Activated CD4-positive, alpha-beta T cell treated with anti-CD3 and anti-CD28 coated beads for 36 hours (primary cell): ENCODE results near the gene ELOB. TPM values are rescaled to one million over a fixed set of nuclear protein-coding genes. Genes with fewer than 3 reads are reported as not detected.

Source experiments
- ATAC-seq: fragments of 200-7000 bp; cut with Tn5 transposase; one replicate; pipeline ENCODE4 v1.10.0; 2021; ENCODE audit warnings: mild to moderate bottlenecking, moderate library complexity
- CTCF ChIA-PET: fragments of 350-600 bp; sonication (Branson Sonifier 250); formaldehyde crosslinking; loops from one replicate; lab custom pipeline; 2021; ENCODE audit warnings: antibody characterized with exemption; lab: Charles Lee
- POLR2A ChIA-PET: fragments of 350-600 bp; sonication (Branson Sonifier 250); formaldehyde crosslinking; loops from one replicate; lab custom pipeline; 2021; ENCODE audit warnings: antibody characterized with exemption, inconsistent platforms; lab: Charles Lee
- DNase-seq: peaks from one replicate; pipeline ENCODE4 v3.0.0-alpha.2; 2020
- H3K27ac Mint-ChIP-seq: one replicate; pipeline ENCODE4 v1.8.0; 2021; ENCODE audit warnings: mixed read lengths
- H3K27me3 Mint-ChIP-seq: one replicate; pipeline ENCODE4 v1.8.0; 2021; ENCODE audit warnings: mixed read lengths
- H3K36me3 Mint-ChIP-seq: one replicate; pipeline ENCODE4 v1.8.0; 2021; ENCODE audit warnings: low read depth, mixed read lengths
- H3K4me1 Mint-ChIP-seq: one replicate; pipeline ENCODE4 v1.8.0; 2021; ENCODE audit warnings: mixed read lengths
- H3K4me3 Mint-ChIP-seq: one replicate; pipeline ENCODE4 v1.8.0; 2021; ENCODE audit warnings: mild to moderate bottlenecking, moderate library complexity, mixed read lengths
- H3K9me3 Mint-ChIP-seq: one replicate; pipeline ENCODE4 v1.8.0; 2021; ENCODE audit warnings: low read depth, mixed read lengths
- intact Hi-C, 2 experiments: fragments of 100-400 bp; cut with DNase I in 1 of 2; cut with micrococcal nuclease in 1 of 2; formaldehyde crosslinking; loops; one replicate each; pipeline versions ENCODE4 v1.14.2 to v1.15.1; 2022 to 2024; cut with DNase I, micrococcal nuclease
- total RNA-seq, 2 experiments: library from RNA; stranded (reverse); gene quantifications; one replicate each; pipeline ENCODE4 v1.2.3, GENCODE V29; 2021

ELOB gene
- total RNA-seq, 2 experiments from 2014 or later = 268 to 269 TPM

DNA sequence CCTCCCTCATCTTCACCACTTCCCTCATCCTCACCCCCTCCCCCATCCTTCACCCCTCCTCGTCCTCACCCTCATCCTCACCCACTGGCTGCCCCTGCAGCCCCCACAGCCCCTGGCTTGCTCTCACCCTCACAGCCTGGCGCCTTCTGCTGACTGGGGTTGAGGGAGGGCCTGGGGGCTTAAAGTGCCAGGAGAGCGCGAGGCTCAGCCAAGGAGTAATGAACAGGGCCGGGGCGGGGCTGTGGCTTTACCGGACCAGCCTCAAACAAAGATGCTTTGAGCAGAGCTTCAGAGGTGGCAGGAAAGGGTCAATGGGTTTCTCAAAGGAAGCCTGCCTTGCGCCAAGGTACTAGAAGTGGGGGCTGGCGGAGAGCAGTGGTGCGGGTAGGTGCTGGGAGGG lies 10.3 kb upstream of the ELOB start, which contains the start of gene PRSS33:
Gene PRSS33, minus strand, starts transcription at position 155 of the 400 bp plus-strand sequence. CDS start 1,013 bp downstream, outside the sequence.
- DNase-seq = no peak
- intact Hi-C loops = no loop called here
- H3K9me3 Mint-ChIP-seq = no peaks in the 10 kb centered on the region
- no peak for ATAC-seq
- H3K27ac Mint-ChIP-seq = no peak within 1 kb of the TSS
- ChIA-PET POLR2A (no interaction called here), CTCF (interaction anchor here (0.9 kb wide), 1 partner anchor 81 kb away, joined by 3 read pairs; no protein-coding TSS in a partner anchor)
- H3K4me1 Mint-ChIP-seq = peaks cover 6% of the 10 kb centered on the region
- H3K4me3 Mint-ChIP-seq = no peak within 1 kb of the TSS
- H3K27me3 Mint-ChIP-seq = peaks cover 9% of the 10 kb centered on the region
- no peaks in the 10 kb centered on the region for H3K36me3 Mint-ChIP-seq

DNA sequence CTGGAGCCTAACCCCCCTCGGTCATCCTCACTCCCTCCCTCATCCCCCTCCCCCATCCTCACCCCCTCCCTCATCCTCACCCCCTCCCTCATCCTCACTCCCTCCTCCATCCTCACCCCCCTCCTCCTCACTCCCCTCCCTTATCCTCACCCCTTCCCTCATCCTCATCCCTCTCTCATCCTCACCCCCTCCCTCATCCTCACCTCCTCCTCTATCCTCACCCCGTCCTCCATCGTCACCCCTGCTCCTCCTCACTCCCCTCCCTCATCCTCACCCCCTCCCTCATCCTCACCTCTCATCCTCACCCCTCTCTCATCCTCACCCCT lies 9.7 kb upstream of the ELOB start:
- ATAC-seq (no peak), DNase-seq (no peak)
- Mint-ChIP-seq H3K36me3 (no peaks in the 10 kb centered on the region), H3K4me1 (peaks cover 6% of the 10 kb centered on the region), H3K4me3 (no peak overlapping the region), H3K27me3 (peaks cover 9% of the 10 kb centered on the region), H3K27ac (no peak overlapping the region), H3K9me3 (no peaks in the 10 kb centered on the region)
- intact Hi-C loops = no loop called here
- POLR2A ChIA-PET = no interaction called here
- CTCF ChIA-PET = no interaction called here

DNA sequence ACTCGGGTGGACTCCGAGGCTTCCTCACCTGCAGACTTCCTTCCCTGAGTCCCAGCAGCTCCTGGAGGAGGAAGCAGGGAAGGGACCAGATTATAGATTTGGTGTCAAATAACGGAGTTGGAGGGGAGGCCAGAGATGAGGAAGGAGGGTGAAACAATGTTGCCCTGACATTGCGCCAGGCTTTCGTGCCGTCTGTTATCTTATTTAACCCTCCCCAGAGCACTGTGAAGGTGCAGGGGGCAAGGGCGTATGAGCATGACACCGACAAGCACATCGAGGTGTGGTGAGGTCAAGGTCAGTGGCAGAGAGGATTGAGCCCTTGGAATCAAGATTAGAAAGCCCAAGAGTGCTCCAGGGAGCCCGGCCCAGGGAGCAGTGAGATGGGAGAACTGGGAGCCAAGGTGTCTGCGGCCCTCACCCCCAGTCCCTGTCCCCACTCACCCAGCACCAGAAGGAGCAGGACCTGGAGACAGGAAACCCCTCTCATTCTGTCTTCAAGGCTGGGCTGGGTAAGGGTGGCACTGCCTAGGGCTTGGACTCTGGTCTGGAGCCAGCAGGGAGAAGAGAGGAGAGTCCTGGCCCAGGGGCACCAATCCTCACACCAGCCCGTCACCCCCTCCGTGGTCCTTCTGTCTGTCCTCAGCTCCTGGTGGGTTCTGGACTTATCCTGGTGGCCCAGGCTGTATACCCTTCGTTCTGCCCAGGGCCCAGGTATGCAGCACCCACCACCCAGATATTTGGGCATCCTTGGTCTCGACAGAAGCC lies 9.2 kb upstream of the ELOB start:
- no peaks in the 10 kb centered on the region for H3K36me3 Mint-ChIP-seq
- no peak overlapping the region for H3K27ac Mint-ChIP-seq
- peaks cover 6% of the 10 kb centered on the region for H3K4me1 Mint-ChIP-seq
- CTCF ChIA-PET = no interaction called here
- DNase-seq (no peak), ATAC-seq (no peak)
- no peaks in the 10 kb centered on the region for H3K9me3 Mint-ChIP-seq
- H3K4me3 Mint-ChIP-seq = peak overlapping the region; percentile 49
- POLR2A ChIA-PET = no interaction called here
- peaks cover 7% of the 10 kb centered on the region for H3K27me3 Mint-ChIP-seq
- intact Hi-C loops = no loop called here

GRCh38 chr16:2785101-2785991 lies 8.3 kb upstream of the ELOB start:
- ATAC-seq (peak; percentile 62), DNase-seq (peak; percentile 53)
- CTCF ChIA-PET = interaction anchor here (1.2 kb wide), 1 partner anchor 82 kb away, joined by 3 read pairs; no protein-coding TSS in a partner anchor
- Mint-ChIP-seq H3K27me3 (peaks cover 4% of the 10 kb centered on the region), H3K27ac (peak overlapping the region; percentile 79), H3K4me3 (peak overlapping the region; percentile 72), H3K36me3 (no peaks in the 10 kb centered on the region), H3K9me3 (no peaks in the 10 kb centered on the region), H3K4me1 (peaks cover 6% of the 10 kb centered on the region)
- intact Hi-C loops = no loop called here
- POLR2A ChIA-PET = no interaction called here

DNA sequence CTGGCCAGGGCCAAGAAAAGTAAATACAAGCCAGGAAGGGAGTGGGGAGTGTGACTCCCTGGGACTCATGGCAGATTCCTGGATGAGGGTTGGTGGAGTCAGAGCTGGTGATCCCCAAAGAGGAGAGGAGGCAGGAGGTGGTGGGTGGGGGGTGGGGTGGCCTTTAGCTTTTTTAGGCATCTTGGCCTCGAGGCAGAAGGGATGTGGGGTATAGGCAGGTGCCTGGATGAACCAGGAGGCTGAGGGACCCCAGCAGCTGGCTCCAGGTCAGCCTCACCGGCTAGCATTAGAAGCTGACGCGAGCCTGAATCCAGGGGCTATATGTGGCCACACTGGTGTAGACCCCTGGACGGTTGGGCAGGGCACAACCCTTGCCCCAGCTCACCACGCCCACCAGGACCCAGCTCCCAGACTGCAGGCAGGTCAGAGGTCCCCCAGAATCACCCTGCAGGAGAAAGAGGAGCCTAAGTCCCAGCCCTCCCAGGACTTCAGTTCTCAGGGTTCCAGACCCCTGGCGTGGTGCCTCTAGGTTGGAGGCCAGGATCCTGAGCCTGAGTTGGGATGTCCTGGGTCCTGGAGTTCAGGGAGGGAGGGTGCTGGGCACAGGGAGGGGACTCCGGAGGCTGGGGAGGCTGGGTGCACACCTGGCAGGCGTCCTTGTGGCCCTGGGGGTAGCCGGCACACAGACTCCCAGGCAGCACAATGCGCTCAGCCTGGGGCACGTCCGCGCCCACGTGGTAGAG lies 7.4 kb upstream of the ELOB start:
- CTCF ChIA-PET = interaction anchor here (0.7 to 1.5 kb wide), 5 partner anchors 21 to 178 kb away, joined by 3 to 6 read pairs (median 3); no protein-coding TSS in a partner anchor
- Mint-ChIP-seq H3K4me3 (peak overlapping the region; percentile 72), H3K36me3 (no peaks in the 10 kb centered on the region), H3K27ac (peak overlapping the region; percentile 79), H3K9me3 (no peaks in the 10 kb centered on the region), H3K4me1 (peaks cover 6% of the 10 kb centered on the region), H3K27me3 (peaks cover 3% of the 10 kb centered on the region)
- intact Hi-C loops = no loop called here
- DNase-seq (peak; percentile 27), ATAC-seq (no peak)
- POLR2A ChIA-PET = no interaction called here

DNA sequence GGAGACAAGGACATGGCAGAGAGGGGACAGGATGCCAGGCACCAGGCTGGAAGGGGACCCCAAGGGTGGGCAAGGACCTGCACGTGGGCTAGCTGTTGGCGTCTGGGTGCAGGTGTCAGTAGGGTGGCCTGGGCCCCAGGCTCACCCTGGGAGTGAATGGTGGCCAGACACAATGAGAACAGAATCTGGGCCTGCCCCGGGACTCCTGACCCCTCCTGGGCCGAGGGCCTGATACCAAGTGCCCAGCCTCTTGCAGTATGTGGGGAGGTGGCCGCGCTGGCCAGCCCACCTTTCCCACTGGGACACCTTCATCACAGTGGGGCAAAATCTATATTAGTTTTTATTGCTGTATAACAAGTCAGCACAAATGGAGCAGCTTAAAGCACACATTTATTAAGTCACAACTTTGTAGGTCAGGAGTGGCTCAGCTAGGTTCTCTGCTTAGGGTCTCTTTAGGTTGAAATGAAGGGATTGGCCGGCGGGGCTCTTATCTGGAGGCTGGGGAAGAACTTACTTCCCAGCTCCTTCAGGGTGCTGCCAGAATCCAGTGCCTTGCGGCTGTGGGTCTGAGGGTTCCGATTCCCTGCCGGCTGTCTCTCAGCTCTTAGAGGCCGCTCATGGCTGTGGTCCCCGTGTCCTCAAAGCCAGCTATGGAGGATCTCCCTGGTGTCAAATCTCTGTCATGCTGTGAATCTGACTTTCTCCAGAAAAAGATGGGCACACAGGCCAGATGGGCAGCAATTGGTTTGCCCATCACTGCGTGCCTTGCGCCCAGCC lies 6.7 kb upstream of the ELOB start:
- ATAC-seq (no peak), DNase-seq (no peak)
- no peak overlapping the region for H3K4me3 Mint-ChIP-seq
- no peak overlapping the region for H3K27ac Mint-ChIP-seq
- intact Hi-C loops = no loop called here
- no peaks in the 10 kb centered on the region for H3K36me3 Mint-ChIP-seq
- H3K27me3 Mint-ChIP-seq = peaks cover 2% of the 10 kb centered on the region
- H3K9me3 Mint-ChIP-seq = no peaks in the 10 kb centered on the region
- peaks cover 9% of the 10 kb centered on the region for H3K4me1 Mint-ChIP-seq
- POLR2A ChIA-PET = no interaction called here
- CTCF ChIA-PET = interaction anchor here (0.7 to 1.5 kb wide), 5 partner anchors 20 to 179 kb away, joined by 3 to 6 read pairs (median 3); no protein-coding TSS in a partner anchor

GRCh38 chr16:2782583-2783351 lies 5.7 kb upstream of the ELOB start:
- ATAC-seq (no peak), DNase-seq (no peak)
- H3K4me1 Mint-ChIP-seq = peaks cover 17% of the 10 kb centered on the region
- CTCF ChIA-PET = interaction anchor here (1.0 kb wide), 1 partner anchor 56 kb away, joined by 3 read pairs; no protein-coding TSS in a partner anchor
- POLR2A ChIA-PET = no interaction called here
- no peak overlapping the region for H3K4me3 Mint-ChIP-seq
- H3K9me3 Mint-ChIP-seq = no peaks in the 10 kb centered on the region
- intact Hi-C loops = no loop called here
- H3K36me3 Mint-ChIP-seq = peaks cover 3% of the 10 kb centered on the region
- peaks cover 2% of the 10 kb centered on the region for H3K27me3 Mint-ChIP-seq
- no peak overlapping the region for H3K27ac Mint-ChIP-seq

GRCh38 chr16:2779978-2780898 lies 3.2 kb upstream of the ELOB start:
- no peaks in the 10 kb centered on the region for H3K9me3 Mint-ChIP-seq
- no peak overlapping the region for H3K4me3 Mint-ChIP-seq
- intact Hi-C loops = loop anchor here (5.0 kb wide), 2 partner anchors 87 to 242 kb away; partner anchors contain the start of genes HCFC1R1 (in 1 of the 2), THOC6 (in 1 of the 2) and TNFRSF12A (in 1 of the 2)
- H3K27ac Mint-ChIP-seq = no peak overlapping the region
- peaks cover 25% of the 10 kb centered on the region for H3K4me1 Mint-ChIP-seq
- ChIA-PET POLR2A (interaction anchor here (1.1 kb wide), 1 partner anchor 22 kb away, joined by 6 read pairs; no protein-coding TSS in a partner anchor), CTCF (interaction anchor here (0.6 kb wide), 1 partner anchor 19 kb away, joined by 4 read pairs; no protein-coding TSS in a partner anchor)
- H3K36me3 Mint-ChIP-seq = peaks cover 3% of the 10 kb centered on the region
- ATAC-seq (no peak), DNase-seq (no peak)
- no peaks in the 10 kb centered on the region for H3K27me3 Mint-ChIP-seq
